Transverse colon (tissue), 4 donors: ENCODE data around the gene TAF1C. TPM values are rescaled to one million over a fixed set of nuclear protein-coding genes. Genes with fewer than 3 reads are reported as not detected.

Experiments
- DNase-seq: peaks from one replicate; pipeline ENCODE4 v3.0.0-alpha.2; 2019
- H3K27ac ChIP-seq, 4 donors: fragments of 200-600 bp; sonication (generic); 2 replicates each; pipeline ENCODE4 v1.5.1; 2016 to 2018; ENCODE audit warnings: inconsistent platforms in 4 of 4
- H3K27me3 ChIP-seq: fragments of 200-600 bp; sonication (generic); 2 replicates; pipeline ENCODE4 v1.5.1; 2017; ENCODE audit warnings: inconsistent platforms
- H3K36me3 ChIP-seq, 4 donors: fragments of 200-600 bp; sonication (generic); 2 replicates each; pipeline ENCODE4 v1.5.1; 2017 to 2019; ENCODE audit warnings: inconsistent platforms in 4 of 4
- H3K4me1 ChIP-seq, 4 donors: fragments of 200-600 bp; sonication (generic); 2 replicates each; pipeline ENCODE4 v1.5.1; 2017 to 2020; ENCODE audit warnings: inconsistent platforms in 4 of 4
- H3K4me3 ChIP-seq, 4 donors: fragments of 200-600 bp; sonication (generic); 1 replicate in 1 of 4; 2 replicates in 3 of 4; pipeline versions ENCODE4 v1.5.1 to v1.6.1; 2017 to 2019; ENCODE audit warnings: inconsistent platforms in 4 of 4
- H3K9me3 ChIP-seq, 2 donors: fragments of 200-600 bp; sonication (generic); 2 replicates each; pipeline ENCODE4 v1.5.1; 2017 to 2019; ENCODE audit warnings: inconsistent platforms in 2 of 2
- CTCF ChIP-seq, 5 experiments: fragments of 200-600 bp in 3 of 5; fragments of 450-650 bp in 2 of 5; sonication (generic) in 3 of 5; IDR thresholded peaks; 1 replicate in 2 of 5; 2 replicates in 3 of 5; pipeline ENCODE4 v1.5.1; 2016 to 2017; ENCODE audit warnings: antibody characterized with exemption in 5 of 5, inconsistent platforms in 3 of 5, mild to moderate bottlenecking in 2 of 5, moderate library complexity in 1 of 5
- EP300 ChIP-seq: sonication (generic); formaldehyde crosslinking; IDR thresholded peaks from one replicate; pipeline ENCODE4 v1.6.1; 2017; ENCODE audit warnings: antibody characterized with exemption, low read depth
- POLR2A ChIP-seq: fragments of 450-650 bp; IDR thresholded peaks from one replicate; pipeline ENCODE4 v1.6.1; 2016; ENCODE audit warnings: antibody characterized with exemption, mild to moderate bottlenecking, moderate library complexity
- POLR2AphosphoS5 ChIP-seq, 3 donors: sonication (generic); formaldehyde crosslinking; IDR thresholded peaks; one replicate each; pipeline ENCODE4 v1.6.1; 2016; ENCODE audit warnings: antibody characterized with exemption in 3 of 3
- WGBS, 2 donors: methylation state at CpG; one replicate each; pipeline ENCODE4 v1.1.5; 2018; ENCODE audit warnings: low coverage in 1 of 2; 5-methylcytosine and 5-hydroxymethylcytosine counted together
- in situ Hi-C, 4 donors: fragments of 200-750 bp; cut with MboI; loops; one replicate each; pipeline versions ENCODE4 v1.15.0 to v1.15.1; 2017; ENCODE audit warnings: low sequenced_read_pairs in 3 of 4, low pct_ligation_motif_present in 1 of 4, low pct_unique_long_range_greater_than_20kb in 1 of 4
- intact Hi-C: fragments of 100-400 bp; cut with DNase I; formaldehyde crosslinking; loops from one replicate; pipeline ENCODE4 v1.15.1; 2023; ENCODE audit warnings: low total_unique reads
- total RNA-seq, 4 donors: library from RNA; depleted of rRNA; stranded (reverse); fragments of >200 nt; gene quantifications; one replicate each; pipeline ENCODE4 v1.1.0, GENCODE V29; 2016

TAF1C gene
- 100 to 1,000 TPM in 1 of 4 donors, 10 to 100 TPM in 3; 33.3 to 297 (median 54.1) TPM for total RNA-seq

- Histone ChIP-seq H3K4me3 (peak within 1 kb of the TSS; percentile 65 to 97 (median 88)), H3K36me3 (peaks cover 0 to 5% (median 0%) of the 10 kb centered on the region in 4 donors), H3K27ac (peak within 1 kb of the TSS; percentile 75 to 82 (median 80)), H3K4me1 (peaks cover 5 to 12% (median 8%) of the 10 kb centered on the region in 4 donors), H3K9me3 (no peaks in the 10 kb centered on the region), H3K27me3 (no peaks in the 10 kb centered on the region)
- 4% methylated on average over 28 of the region's 55 CpGs; no CpG with 5 or more reads in 1 of the 2 donors for WGBS, 2 donors
- intact Hi-C loops (no loop called here), in situ Hi-C loops (loop anchor here in 3 of 4 donors (10.0 to 25.0 kb wide), 3 partner anchors 92 to 375 kb away; partner anchors contain the start of genes HSBP1 (in 1 of the 3), NECAB2 (in 1 of the 3) and OSGIN1 (in 1 of the 3))
- peak; percentile 95 for DNase-seq
- TF ChIP-seq EP300 = no peak
- TF ChIP-seq POLR2A = peak; percentile 43
- peak; percentile 93 to 97 (median 97) for TF ChIP-seq CTCF (IDR thresholded peaks at IDR 0.05)
- TF ChIP-seq POLR2AphosphoS5 (IDR thresholded peaks at IDR 0.05) = peak; percentile 43 to 75 (median 72)
Observed at GRCh38 chr16:84186685-84187437, at the start of gene TAF1C. Gene TAF1C (minus strand): TSS chr16:84187057. CDS start chr16:84184988, 2,069 bp downstream.

GRCh38 chr16:84234321-84235241, 47.7 kb upstream of the TAF1C start:
- no peak for DNase-seq
- intact Hi-C loops = no loop called here
- TF ChIP-seq CTCF (IDR thresholded peaks at IDR 0.05) (no peak), EP300 (no peak), POLR2AphosphoS5 (IDR thresholded peaks at IDR 0.05) (no peak), POLR2A (no peak)

GRCh38 chr16:84233748-84234147, 46.9 kb upstream of the TAF1C start:
- in situ Hi-C loops = no loop called here
- H3K4me3 ChIP-seq = no peak overlapping the region
- TF ChIP-seq POLR2A (no peak), CTCF (IDR thresholded peaks at IDR 0.05) (no peak), EP300 (no peak), POLR2AphosphoS5 (IDR thresholded peaks at IDR 0.05) (no peak)
- intact Hi-C loops = no loop called here
- H3K9me3 ChIP-seq = no peaks in the 10 kb centered on the region
- 67 to 89% methylated on average over 5 to 9 of the region's 9 CpGs for WGBS, 2 donors
- H3K27me3 ChIP-seq = no peaks in the 10 kb centered on the region
- H3K27ac ChIP-seq = no peak overlapping the region
- peaks cover 0 to 4% (median 0%) of the 10 kb centered on the region in 4 donors for H3K4me1 ChIP-seq
- DNase-seq = no peak
- no peaks in the 10 kb centered on the region for H3K36me3 ChIP-seq

More at GRCh38 chr16:84234321-84235241, 47.7 kb upstream of the TAF1C start:
- H3K9me3 ChIP-seq = no peaks in the 10 kb centered on the region
- 66 to 81% methylated on average over 9 to 21 of the region's 21 CpGs for WGBS, 2 donors
- in situ Hi-C loops = no loop called here
- H3K4me3 ChIP-seq = no peak overlapping the region
- H3K4me1 ChIP-seq = peaks cover 0 to 4% (median 0%) of the 10 kb centered on the region in 4 donors
- H3K36me3 ChIP-seq = no peaks in the 10 kb centered on the region
- H3K27me3 ChIP-seq = no peaks in the 10 kb centered on the region
- H3K27ac ChIP-seq = peak overlapping the region in 3 of 4 donors; percentile 16 to 36 (median 23)

- no peak for TF ChIP-seq POLR2AphosphoS5 (IDR thresholded peaks at IDR 0.05)
- TF ChIP-seq CTCF (IDR thresholded peaks at IDR 0.05) = no peak
- no peak for TF ChIP-seq EP300
- no peak for TF ChIP-seq POLR2A
- H3K27ac ChIP-seq = no peak overlapping the region
- intact Hi-C loops (no loop called here), in situ Hi-C loops (no loop called here)
- H3K4me1 ChIP-seq = peaks cover 0 to 12% (median 2%) of the 10 kb centered on the region in 4 donors
- H3K9me3 ChIP-seq = no peaks in the 10 kb centered on the region
- no peak for DNase-seq
- no peak overlapping the region for H3K4me3 ChIP-seq
- no peaks in the 10 kb centered on the region for H3K27me3 ChIP-seq
- H3K36me3 ChIP-seq = no peaks in the 10 kb centered on the region
- 80 to 95% methylated on average over 4 to 5 of the region's 5 CpGs for WGBS, 2 donors
Observed at GRCh38 chr16:84232969-84233368, 46.1 kb upstream of the TAF1C start.
